HepG2 (cell line): ENCODE data around the gene PRKAB1. TPM values are rescaled to one million over a fixed set of nuclear protein-coding genes. Genes with fewer than 3 reads are reported as not detected.

Experiments
- ATAC-seq: fragments of 200-7000 bp; cut with Tn5 transposase; 3 replicates; pipeline ENCODE4 v1.9.1; 2020; ENCODE audit warnings: mild to moderate bottlenecking, moderate library complexity
- BruUV-seq: library from RNA; stranded (reverse); fragments of 400-500 nt; replicated peaks from 2 replicates; lab custom pipeline; 2021; lab: Mats Ljungman, UMichigan
- CTCF ChIA-PET: fragments of 300-600 bp; formaldehyde crosslinking; extraction: SDS; loops from one replicate; lab custom pipeline; 2021; ENCODE audit warnings: low total read pairs, inconsistent platforms, low intra/inter-chr PET ratio; lab: Yijun Ruan, JAX
- POLR2A ChIA-PET: fragments of 350-600 bp; sonication (Branson Sonifier 250); formaldehyde crosslinking; loops from one replicate; lab custom pipeline; 2020; ENCODE audit warnings: antibody characterized with exemption, inconsistent platforms; lab: Yijun Ruan, JAX
- DNase-seq: peaks from one replicate; pipeline ENCODE4 v3.0.0-alpha.2; 2015; ENCODE audit warnings: low spot score
- FAIRE-seq: peaks from 3 replicates; lab custom pipeline; 2011; peaks lifted over from hg19 to GRCh38; lab: Jason Lieb, UNC
- H2AFZ ChIP-seq: one replicate; pipeline ENCODE4 v1.6.1; 2011; ENCODE audit warnings: low read length, inconsistent platforms
- H3K27ac ChIP-seq: fragments of 300-600 bp; 3 replicates; pipeline ENCODE4 v1.8.0; 2011; ENCODE audit warnings: mixed run types, mild to moderate bottlenecking, mixed read lengths, low read length, inconsistent platforms; ENCODE audit not compliant: insufficient read depth; ENCODE audit errors: extremely low read length
- H3K27me3 ChIP-seq, 2 experiments: fragments of 200-600 bp in 1 of 2; 2 replicates in 1 of 2; 3 replicates in 1 of 2; pipeline versions ENCODE4 v1.6.0 to v1.8.0; 2011; ENCODE audit warnings: low read length in 2 of 2, mild to moderate bottlenecking in 2 of 2, moderate library complexity in 2 of 2, inconsistent platforms in 1 of 2; ENCODE audit not compliant: insufficient read depth in 2 of 2, control insufficient read depth in 1 of 2
- H3K36me3 ChIP-seq, 2 experiments: fragments of 200-600 bp in 1 of 2; replicated peaks in 1 of 2; 2 replicates in 1 of 2; 3 replicates in 1 of 2; pipeline versions ENCODE4 v1.5.1 to v1.8.0; 2011; ENCODE audit warnings: low read length in 2 of 2, inconsistent platforms in 1 of 2; ENCODE audit not compliant: insufficient read depth in 2 of 2, control insufficient read depth in 1 of 2
- H3K4me1 ChIP-seq: 2 replicates; pipeline ENCODE4 v1.5.1; 2012; ENCODE audit warnings: low read length, inconsistent platforms; ENCODE audit not compliant: insufficient read depth
- H3K4me2 ChIP-seq: 2 replicates; pipeline ENCODE4 v1.6.0; 2011; ENCODE audit warnings: low read depth, low read length, inconsistent platforms
- H3K4me3 ChIP-seq, 3 experiments: fragments of 200-600 bp in 1 of 3; sonication (generic), shearing (Covaris generic) in 1 of 3; replicated peaks in 1 of 3; 2 replicates each; pipeline ENCODE4 v1.5.1; 2011 to 2016; ENCODE audit warnings: low read length in 3 of 3, inconsistent platforms in 2 of 3, low read depth in 2 of 3, mild to moderate bottlenecking in 2 of 3, control low read depth in 1 of 3, mixed read lengths in 1 of 3; ENCODE audit not compliant: insufficient read depth in 1 of 3
- H3K79me2 ChIP-seq: one replicate; pipeline ENCODE4 v1.6.1; 2011; ENCODE audit warnings: low read length, inconsistent platforms; ENCODE audit not compliant: insufficient read depth
- H3K9ac ChIP-seq: 2 replicates; pipeline ENCODE4 v1.6.0; 2011; ENCODE audit warnings: mild to moderate bottlenecking, low read depth, low read length, inconsistent platforms; ENCODE audit not compliant: insufficient read depth
- H3K9me3 ChIP-seq: 2 replicates; pipeline ENCODE4 v1.5.1; 2012; ENCODE audit warnings: mild to moderate bottlenecking, low read length
- H4K20me1 ChIP-seq: 2 replicates; pipeline ENCODE4 v1.6.0; 2011; ENCODE audit warnings: inconsistent platforms, mild to moderate bottlenecking, low read length, moderate library complexity; ENCODE audit not compliant: insufficient read depth
- CBX5 ChIP-seq: sonication (generic); formaldehyde crosslinking; IDR thresholded peaks from 2 replicates; pipeline ENCODE4 v1.4.0; 2020; ENCODE audit warnings: missing genetic modification reagents, borderline replicate concordance
- MNT ChIP-seq: fragments of 450-650 bp; IDR thresholded peaks from 2 replicates; pipeline ENCODE4 v1.6.1; 2016
- PHF5A ChIP-seq: IDR thresholded peaks from one replicate; pipeline ENCODE4 v1.6.1; 2018; ENCODE audit warnings: low read depth, missing genetic modification reagents; ENCODE audit not compliant: unreplicated experiment
- SP5 ChIP-seq: IDR thresholded peaks from 2 replicates; pipeline ENCODE4 v1.6.1; 2016; ENCODE audit warnings: low read depth, borderline replicate concordance
- ZNF275 ChIP-seq: sonication (generic); formaldehyde crosslinking; IDR thresholded peaks from 2 replicates; pipeline ENCODE4 v1.8.0; 2022; ENCODE audit warnings: missing genetic modification reagents, mild to moderate bottlenecking, inconsistent platforms, borderline replicate concordance
- ZNF574 ChIP-seq: sonication (generic); formaldehyde crosslinking; IDR thresholded peaks from 2 replicates; pipeline ENCODE4 v1.4.0; 2020; ENCODE audit warnings: missing genetic modification reagents
- ZNF678 ChIP-seq: sonication (generic); formaldehyde crosslinking; IDR thresholded peaks from 2 replicates; pipeline ENCODE4 v1.4.0; 2020; ENCODE audit warnings: mild to moderate bottlenecking, missing genetic modification reagents
- ZNF703 ChIP-seq: sonication (generic); formaldehyde crosslinking; IDR thresholded peaks from 2 replicates; pipeline ENCODE4 v1.5.1; 2020; ENCODE audit warnings: missing genetic modification reagents, mild to moderate bottlenecking, moderate library complexity, borderline replicate concordance
- ZSCAN21 ChIP-seq: sonication (generic); formaldehyde crosslinking; IDR thresholded peaks from 2 replicates; pipeline ENCODE4 v1.8.0; 2022; ENCODE audit warnings: mild to moderate bottlenecking, missing genetic modification reagents, moderate library complexity, borderline replicate concordance
- WGBS: methylation state at CpG from one replicate; pipeline ENCODE4 v1.1.6; 2017; ENCODE audit warnings: low lambda C conversion rate; 5-methylcytosine and 5-hydroxymethylcytosine counted together
- in situ Hi-C: cut with HindIII; loops from 2 replicates; pipeline ENCODE4 v1.10.0; 2017; ENCODE audit warnings: low pct_unique_long_range_greater_than_20kb; ENCODE audit not compliant: extremely low pct_ligation_motif_present
- intact Hi-C: fragments of 100-400 bp; cut with micrococcal nuclease; formaldehyde crosslinking; loops from one replicate; pipeline ENCODE4 v1.10.0; 2022; ENCODE audit not compliant: unreplicated experiment
- polyA plus RNA-seq, 8 experiments: library from polyadenylated mRNA; depleted of rRNA in 3 of 8; stranded (reverse) in 7 of 8; unstranded in 1 of 8; fragments of >200 nt; fragmentation: Illumina TruSeq in 4 of 8; extraction: Trizol in 4 of 8; gene quantifications; 2 replicates each; pipeline versions ENCODE4 v1.2.1 to v1.2.3, GENCODE V29; 2011 to 2016; ENCODE audit warnings: low read depth in 4 of 8, missing spikeins in 1 of 8, mixed read lengths in 1 of 8; ENCODE audit not compliant: insufficient read depth in 1 of 8
- total RNA-seq, 5 experiments: library from RNA; depleted of rRNA; stranded (reverse); fragments of >200 nt; fragmentation: Illumina TruSeq; extraction: Trizol; gene quantifications; 2 replicates each; pipeline ENCODE4 v1.2.3, GENCODE V29; 2016; ENCODE audit warnings: low read depth in 1 of 5

The PRKAB1 gene
- total and polyA plus RNA-seq, 2 of the 13 experiments (the other 11 are each of a cell fraction or from before 2014, with no cell fraction given), result 28.4 to 35.5 TPM

- in situ Hi-C loops (no loop called here), intact Hi-C loops (no loop called here)
- no peaks in the 10 kb centered on the region; a peak in 1 of 5 replicates for H3K27me3 ChIP-seq
- H3K4me3 ChIP-seq, result no peak overlapping the region
- peaks cover 22 to 55% of the 10 kb centered on the region in 2 experiments for H3K36me3 ChIP-seq
- H3K27ac ChIP-seq, result no peak overlapping the region
- H4K20me1 ChIP-seq, result peaks cover 12% of the 10 kb centered on the region
- 89% methylated on average over 3 of the region's 3 CpGs for WGBS
- BruUV-seq, result no TSS peak
- POLR2A ChIA-PET, result interaction anchor here (4.0 kb wide), 1 partner anchor 12 kb away, joined by 40 read pairs; no protein-coding TSS in a partner anchor
- CTCF ChIA-PET, result no interaction called here
- FAIRE-seq (no peak), ATAC-seq (no peak), DNase-seq (no peak)
- H3K9me3 ChIP-seq, result no peaks in the 10 kb centered on the region
- H2AFZ ChIP-seq, result no peak overlapping the region
- no peak overlapping the region for H3K9ac ChIP-seq
- no peak overlapping the region for H3K4me2 ChIP-seq
- peaks cover 33% of the 10 kb centered on the region for H3K4me1 ChIP-seq
- peaks cover 13% of the 10 kb centered on the region for H3K79me2 ChIP-seq
- no peak for TF ChIP-seq MNT
- TF ChIP-seq ZNF574 (CRISPR knock-in tag), result no peak
- no peak for TF ChIP-seq ZSCAN21 (CRISPR knock-in tag)
- no peak for TF ChIP-seq ZNF703 (CRISPR knock-in tag)
- no peak for TF ChIP-seq PHF5A
- no peak for TF ChIP-seq CBX5 (CRISPR knock-in tag)
- no peak for TF ChIP-seq ZNF678
- no peak for TF ChIP-seq ZNF275 (CRISPR knock-in tag)
- no peak for TF ChIP-seq SP5 (CRISPR knock-in tag)
- TF ChIP-seq, all 625 proteins: peak for 0
These were observed 3.1 kb downstream of the PRKAB1 start for GRCh38 chr12:119671070-119671469.
